ENCODE measurements around the gene KIF16B.

Gene KIF16B

DNA sequence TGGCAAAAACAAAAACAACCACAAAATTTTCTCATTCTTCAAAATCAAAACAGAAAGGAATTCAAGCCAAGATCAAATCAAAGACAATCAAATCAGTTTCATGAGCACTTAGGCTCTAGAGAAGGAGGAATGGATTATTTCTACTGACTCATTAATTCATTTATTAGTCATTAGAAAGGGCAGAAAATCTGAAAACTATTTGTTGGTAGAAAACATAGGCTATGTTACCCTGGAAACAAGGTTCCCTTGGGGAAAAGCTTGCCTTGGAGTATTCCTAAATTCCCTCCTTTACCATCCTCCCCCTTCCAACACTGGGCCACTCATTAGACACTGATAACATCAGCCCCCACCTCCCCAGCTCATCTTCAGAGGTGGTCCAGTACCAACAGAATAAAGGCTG, 17.5 kb downstream of the KIF16B start:
- no peak for DNase-seq (ENCODE audit: low read depth)

- DNase-seq (ENCODE audit: low read depth), result no peak
These were observed 18.3 kb downstream of the KIF16B start for GRCh38 chr20:16554766-16555543.

- no peak for DNase-seq (ENCODE audit: low read depth)
These were observed 19.6 kb downstream of the KIF16B start for GRCh38 chr20:16553684-16554083.

DNA sequence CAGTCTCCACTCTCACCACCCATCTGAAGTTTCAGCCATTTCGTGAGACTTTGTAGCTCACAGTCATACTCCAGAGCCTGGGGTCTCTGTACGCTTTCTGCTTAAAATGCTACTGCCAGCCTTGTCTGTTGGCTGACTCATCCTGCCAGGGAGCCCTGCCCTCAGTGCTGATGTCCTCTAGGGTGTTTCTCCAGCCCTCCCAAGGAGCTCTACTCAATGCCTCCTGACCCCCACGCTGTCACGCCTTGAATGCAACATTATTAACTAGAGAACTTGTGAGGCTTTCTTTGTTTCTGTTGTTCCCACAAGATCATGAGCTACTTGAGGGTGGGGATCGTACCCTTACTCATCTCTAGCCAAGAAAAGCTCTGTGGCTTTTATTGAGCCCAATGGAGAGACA, 20.1 kb downstream of the KIF16B start:
- DNase-seq (ENCODE audit: low read depth), result no peak

- no peak for DNase-seq (ENCODE audit: low read depth)
These were observed 21.2 kb downstream of the KIF16B start for GRCh38 chr20:16552015-16552414.

DNA sequence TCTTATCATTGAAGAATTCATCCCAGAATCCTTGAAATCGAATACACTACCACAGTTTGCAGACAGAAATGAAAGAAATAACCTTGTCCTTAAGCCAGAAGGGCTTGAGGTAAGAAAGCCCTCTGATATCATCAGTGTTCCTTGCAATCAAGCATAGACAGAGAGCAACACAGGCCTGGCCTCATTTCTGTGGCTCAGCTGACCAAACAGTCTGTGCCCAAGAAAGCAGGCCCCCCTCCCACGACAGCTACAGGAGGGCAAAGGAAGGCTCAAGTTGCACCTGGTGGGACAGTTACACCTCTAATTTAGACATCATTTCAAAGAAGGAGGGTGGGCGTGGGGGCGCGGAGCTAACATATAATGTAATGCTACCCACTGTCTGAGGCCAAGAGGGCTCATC, 21.6 kb downstream of the KIF16B start:
- no peak for DNase-seq (ENCODE audit: low read depth)

GRCh38 chr20:16548068-16548672, 25.1 kb downstream of the KIF16B start:
- no peak for DNase-seq (ENCODE audit: low read depth)

GRCh38 chr20:16544949-16545348, 28.3 kb downstream of the KIF16B start:
- no peak for DNase-seq (ENCODE audit: low read depth)

DNA sequence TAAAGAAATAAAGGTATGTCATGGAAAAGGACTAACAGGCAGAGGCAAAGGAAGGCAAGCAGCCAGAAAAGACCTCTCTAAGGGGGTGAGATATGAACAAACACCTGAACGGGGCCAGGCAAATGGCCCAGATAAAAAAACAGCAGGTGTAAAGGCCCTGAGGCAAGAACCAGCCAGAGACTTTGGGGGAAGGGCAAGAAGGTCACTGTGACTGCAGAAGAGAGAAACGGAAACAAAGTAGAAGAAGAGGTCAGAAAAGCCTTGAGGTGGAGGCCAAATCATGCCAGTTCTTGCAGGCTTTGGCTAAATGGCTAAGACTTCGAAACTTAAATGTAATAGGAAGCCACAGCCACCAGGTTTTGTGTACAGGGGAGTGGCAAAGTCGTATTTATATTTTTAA, 30.8 kb downstream of the KIF16B start:
- DNase-seq (ENCODE audit: low read depth), result no peak

DNA sequence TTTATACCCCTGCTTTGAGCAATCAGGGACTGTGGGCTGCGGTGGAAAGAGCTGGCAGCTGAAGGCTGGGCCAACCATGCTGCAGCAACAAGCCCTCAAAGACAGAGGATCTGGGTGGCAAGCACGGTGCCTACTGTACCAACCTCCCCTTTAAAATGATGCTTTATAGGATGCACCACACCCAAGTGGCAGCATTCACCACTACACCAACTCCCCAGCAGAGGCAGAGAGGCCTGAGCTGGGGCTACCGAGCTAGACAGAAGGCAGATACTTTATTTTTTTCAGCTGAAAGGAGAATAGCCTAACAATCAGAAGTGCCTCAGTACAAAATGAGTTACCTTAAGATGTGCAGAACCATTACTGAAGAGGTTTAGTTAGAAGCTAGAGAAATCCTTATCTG, 31.4 kb downstream of the KIF16B start:
- DNase-seq (ENCODE audit: low read depth), result no peak

DNA sequence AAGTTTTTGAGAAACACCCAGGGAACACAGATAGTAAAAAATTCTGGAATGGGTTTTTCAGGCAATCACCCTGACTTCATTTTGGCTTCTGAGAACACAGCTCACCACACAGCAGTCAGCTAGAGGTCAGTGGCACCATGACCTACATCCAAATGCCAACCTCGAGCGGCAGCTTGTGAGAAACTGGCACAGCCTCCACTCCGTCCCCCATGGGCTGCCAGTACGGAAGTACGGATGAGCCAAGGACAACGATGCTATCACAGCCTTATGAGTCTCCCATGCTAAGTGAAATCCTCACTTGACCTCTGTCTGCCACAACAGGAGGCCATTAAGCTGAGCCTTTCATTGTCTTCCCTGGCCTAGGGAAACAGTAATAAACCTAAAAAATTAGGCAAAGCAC, 32.0 kb downstream of the KIF16B start:
- no peak for DNase-seq (ENCODE audit: low read depth)

- no peak for DNase-seq (ENCODE audit: low read depth)
These were observed 33.8 kb downstream of the KIF16B start for GRCh38 chr20:16539280-16540021.

DNA sequence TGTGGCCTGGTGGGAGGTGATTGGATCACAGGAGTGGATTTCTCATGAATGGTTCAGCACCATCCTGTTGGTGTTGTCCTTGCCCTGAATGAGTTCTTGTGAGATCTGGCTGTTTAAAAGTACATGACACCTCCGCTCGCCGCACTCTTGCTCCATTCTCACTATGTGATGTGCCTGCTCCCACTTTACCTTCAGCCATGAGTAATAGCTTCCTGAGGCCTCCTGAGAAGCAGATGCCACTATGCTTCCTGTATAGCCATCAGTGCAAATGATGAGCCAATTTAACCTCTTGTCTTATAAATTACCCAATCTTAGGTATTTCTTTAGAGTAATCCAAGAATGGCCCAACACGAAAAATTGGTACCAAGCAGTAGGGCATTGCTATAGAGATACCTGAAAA, 34.5 kb downstream of the KIF16B start:
- no peak for DNase-seq (ENCODE audit: low read depth)

DNA sequence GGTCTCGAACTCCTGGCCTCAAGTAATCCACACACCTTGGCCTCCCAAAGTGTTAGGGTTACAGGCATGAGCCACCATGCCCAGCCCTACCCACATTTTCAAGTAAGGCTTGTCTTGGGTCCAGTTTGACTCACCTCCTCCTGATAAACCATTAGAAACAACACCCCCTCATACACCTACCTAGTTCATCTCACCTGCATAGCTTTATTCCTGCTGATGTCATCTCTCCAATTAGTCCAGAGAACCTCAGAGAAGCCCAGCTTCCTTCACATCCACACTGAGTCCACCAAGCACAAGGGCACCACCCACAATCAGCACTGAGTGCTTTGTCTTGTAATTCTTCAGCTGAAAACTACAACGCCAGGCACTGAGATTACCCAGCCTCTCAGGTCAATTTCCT, 35.3 kb downstream of the KIF16B start:
- DNase-seq (ENCODE audit: low read depth), result no peak

DNA sequence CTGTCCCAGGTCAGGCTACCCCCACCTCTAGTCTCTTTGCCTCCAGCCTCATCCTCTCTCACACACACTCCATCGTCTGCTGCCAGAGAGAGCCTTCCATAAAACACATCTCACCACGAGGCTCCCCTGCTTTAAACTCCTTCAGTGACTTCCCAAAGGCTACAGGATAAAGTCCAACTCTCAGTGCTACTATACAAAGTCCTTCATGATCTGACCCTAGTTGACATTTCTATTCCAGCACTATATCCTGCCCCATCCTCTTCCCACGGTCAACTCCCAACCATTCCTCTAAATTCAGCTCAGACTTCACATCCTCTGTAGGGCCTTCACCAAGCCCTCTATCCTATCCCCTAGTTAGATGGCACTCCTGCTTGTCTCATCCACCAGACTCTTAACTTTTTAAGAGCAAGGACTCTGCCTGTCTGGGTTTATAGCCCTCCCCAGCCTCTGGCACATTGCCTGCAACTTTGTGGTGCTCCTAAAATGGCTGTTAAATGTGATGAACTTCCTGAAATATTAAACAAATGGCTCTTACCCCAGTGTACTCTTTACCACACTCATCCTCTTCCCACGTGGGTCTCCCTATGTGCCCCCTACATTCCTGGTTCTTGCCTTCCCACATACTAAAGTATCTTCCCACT, 36.1 kb downstream of the KIF16B start:
- DNase-seq (ENCODE audit: low read depth), result no peak

DNA sequence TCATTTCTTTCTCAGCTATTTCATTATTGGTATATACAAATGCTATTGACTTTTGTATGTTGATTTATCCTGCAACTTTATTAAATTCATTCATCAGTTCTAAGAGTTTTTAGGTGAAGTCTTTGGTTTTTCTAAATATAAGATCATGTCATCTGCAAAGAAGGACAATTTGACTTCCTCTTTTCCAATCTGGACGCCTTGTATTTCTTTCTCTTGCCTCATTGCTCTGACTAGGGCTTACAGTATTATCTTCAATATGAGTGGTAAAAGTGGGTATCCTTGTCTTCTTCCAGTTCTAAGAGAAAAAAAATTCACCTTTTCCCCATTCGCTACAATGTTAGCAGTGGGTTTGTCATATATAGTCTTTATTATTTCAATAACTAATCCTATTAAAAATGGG, 38.0 kb downstream of the KIF16B start:
- DNase-seq (ENCODE audit: low read depth), result no peak

GRCh38 chr20:16533502-16533901, 39.7 kb downstream of the KIF16B start:
- no peak for DNase-seq (ENCODE audit: low read depth)

GRCh38 chr20:16531485-16531884, 41.8 kb downstream of the KIF16B start:
- no peak for DNase-seq (ENCODE audit: low read depth)

DNA sequence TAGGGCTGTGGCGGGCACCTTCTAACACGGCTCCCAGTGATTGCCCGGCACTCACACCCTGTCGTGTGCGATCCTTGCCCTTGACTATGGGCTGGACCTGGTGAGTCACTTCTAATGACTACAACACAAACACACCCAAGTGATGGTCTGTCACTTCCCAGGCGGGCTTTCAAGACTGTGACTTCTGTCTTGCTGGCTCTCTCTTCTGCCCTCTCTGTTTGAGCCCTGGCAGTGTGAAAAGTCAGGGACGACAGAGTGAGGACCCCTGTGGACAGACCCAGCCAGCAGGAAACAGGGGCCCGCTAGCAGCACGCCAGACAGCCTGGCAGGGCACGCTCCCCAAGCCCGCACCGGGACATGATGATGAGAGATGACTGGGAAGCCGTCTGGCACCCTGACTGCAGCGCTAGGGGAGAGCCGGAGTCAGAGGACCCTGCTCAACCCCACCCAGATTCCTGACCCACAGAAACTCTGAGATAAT, 43.0 kb downstream of the KIF16B start:
- no peak for DNase-seq (ENCODE audit: low read depth)

GRCh38 chr20:16528078-16528477, 45.2 kb downstream of the KIF16B start:
- peak; percentile 61 for DNase-seq (ENCODE audit: low read depth)

DNA sequence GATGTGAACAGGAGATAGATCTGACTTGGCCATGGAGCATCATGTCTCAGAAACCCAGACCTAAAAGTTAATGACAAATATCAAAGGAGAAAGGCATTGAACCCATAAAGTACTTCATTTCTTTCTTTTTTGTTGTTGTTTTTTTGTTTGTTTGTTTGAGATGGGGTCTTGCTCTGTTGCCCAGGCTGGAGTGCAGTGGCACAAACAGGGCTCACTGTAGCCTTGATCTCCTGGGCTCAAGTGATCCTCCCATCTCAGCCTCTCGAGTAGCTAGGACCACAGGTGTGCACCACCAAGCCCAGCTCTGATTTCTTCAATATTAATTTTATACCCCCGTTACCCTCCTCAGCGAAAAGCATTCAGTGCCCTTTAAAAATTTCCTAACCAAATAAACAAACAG, 45.8 kb downstream of the KIF16B start:
- no peak for DNase-seq (ENCODE audit: low read depth)

Measured in fibroblast of the conjunctiva (primary cell).